ENCODE data around the gene CCNI2. TPM values are rescaled to one million over a fixed set of nuclear protein-coding genes. Genes with fewer than 3 reads are reported as not detected.

CCNI2 gene
- total and polyA plus RNA-seq, 2 donors (not counting 3 experiments of a cell fraction or from before 2014, with no cell fraction given): 0.25 to 0.53 TPM

- Histone ChIP-seq H3K79me2 (ENCODE audit: control insufficient read depth, insufficient read depth, low read length) (no peaks in the 10 kb centered on the region), H3K27me3 (ENCODE audit: control insufficient read depth in 2 of 2, insufficient read depth in 2 of 2, low read length in 2 of 2) (no peaks in the 10 kb centered on the region), H4K20me1 (replicated peaks; ENCODE audit: control insufficient read depth, extremely low read depth, insufficient read depth, low read length) (no peaks in the 10 kb centered on the region), H3K9ac (replicated peaks; ENCODE audit: extremely low read depth, insufficient read depth, low read length) (no peak overlapping the region), H3K9me3 (replicated peaks; ENCODE audit: control insufficient read depth, insufficient read depth, low read length) (no peaks in the 10 kb centered on the region), H3K4me3 (replicated peaks in 1 of 3; ENCODE audit: insufficient read depth in 1 of 3, low read depth in 1 of 3, low read length in 3 of 3) (no peak overlapping the region), H2AFZ (ENCODE audit: low read depth, low read length) (no peak overlapping the region), H3K4me1 (ENCODE audit: control insufficient read depth, extremely low read depth, insufficient read depth, low read length) (no peaks in the 10 kb centered on the region), H3K36me3 (ENCODE audit: control insufficient read depth in 2 of 2, extremely low read depth in 1 of 2, insufficient read depth in 2 of 2, low read length in 2 of 2) (no peaks in the 10 kb centered on the region), H3K4me2 (ENCODE audit: insufficient read depth, low read length) (no peak overlapping the region), H3K9me1 (replicated peaks; ENCODE audit: control insufficient read depth, extremely low read depth, insufficient read depth, low read length) (no peaks in the 10 kb centered on the region), H3K27ac (ENCODE audit: insufficient read depth, low read depth, low read length) (no peak overlapping the region)
- POLR2A ChIA-PET: no interaction called here
- TF ChIP-seq JUN (IDR thresholded peaks at IDR 0.05; ENCODE audit: borderline replicate concordance, insufficient read depth, insufficient read length, low read depth) (no peak), MAX (IDR thresholded peaks at IDR 0.05; ENCODE audit: insufficient read depth, insufficient read length) (no peak), FOS (IDR thresholded peaks at IDR 0.05; ENCODE audit: borderline replicate concordance, insufficient read depth, low read length) (no peak), MYC (IDR thresholded peaks at IDR 0.05; ENCODE audit: low read depth, low read length) (no peak), POLR2A (IDR thresholded peaks at IDR 0.05; ENCODE audit: low read depth, low read length) (no peak)
- no peak for FAIRE-seq
- DNase-seq (ENCODE audit: low read depth, low spot score): no peak
- CTCF ChIA-PET: interaction anchor here (0.8 to 1.6 kb wide), 5 partner anchors 11 to 192 kb away, joined by 3 to 6 read pairs (median 3); no protein-coding TSS in a partner anchor
- intact Hi-C loops (cut with micrococcal nuclease): no loop called here
- no TSS peak for BruUV-seq (replicated peaks)
- dilution Hi-C loops (cut with MboI; ENCODE audit: extremely low pct_ligation_motif_present, low sequenced_read_pairs): no loop called here
These were observed 28.5 kb upstream of the CCNI2 start for GRCh38 chr5:132718544-132719312.

GRCh38 chr5:132725745-132726144 lies 21.5 kb upstream of the CCNI2 start:
- POLR2A ChIA-PET: no interaction called here
- Histone ChIP-seq H3K9me1 (replicated peaks; ENCODE audit: control insufficient read depth, extremely low read depth, insufficient read depth, low read length) (no peaks in the 10 kb centered on the region), H3K79me2 (ENCODE audit: control insufficient read depth, insufficient read depth, low read length) (no peaks in the 10 kb centered on the region), H3K9ac (replicated peaks; ENCODE audit: extremely low read depth, insufficient read depth, low read length) (no peak overlapping the region), H4K20me1 (replicated peaks; ENCODE audit: control insufficient read depth, extremely low read depth, insufficient read depth, low read length) (no peaks in the 10 kb centered on the region), H3K4me2 (ENCODE audit: insufficient read depth, low read length) (no peak overlapping the region), H3K9me3 (replicated peaks; ENCODE audit: control insufficient read depth, insufficient read depth, low read length) (no peaks in the 10 kb centered on the region), H2AFZ (ENCODE audit: low read depth, low read length) (no peak overlapping the region), H3K4me1 (ENCODE audit: control insufficient read depth, extremely low read depth, insufficient read depth, low read length) (no peaks in the 10 kb centered on the region), H3K4me3 (replicated peaks in 1 of 3; ENCODE audit: insufficient read depth in 1 of 3, low read depth in 1 of 3, low read length in 3 of 3) (no peak overlapping the region), H3K36me3 (ENCODE audit: control insufficient read depth in 2 of 2, extremely low read depth in 1 of 2, insufficient read depth in 2 of 2, low read length in 2 of 2) (no peaks in the 10 kb centered on the region), H3K27ac (ENCODE audit: insufficient read depth, low read depth, low read length) (no peak overlapping the region), H3K27me3 (ENCODE audit: control insufficient read depth in 2 of 2, insufficient read depth in 2 of 2, low read length in 2 of 2) (no peaks in the 10 kb centered on the region)
- no TSS peak for BruUV-seq (replicated peaks)
- no peak for TF ChIP-seq CTCF (IDR thresholded peaks at IDR 0.05; ENCODE audit: extremely low read depth in 1 of 2, insufficient read depth in 1 of 2, low read depth in 1 of 2, low read length in 2 of 2)
- CTCF ChIA-PET: interaction anchor here (2.1 kb wide), 1 partner anchor 10 kb away, joined by 8 read pairs; no protein-coding TSS in a partner anchor
- intact Hi-C loops (cut with micrococcal nuclease): no loop called here
- no peak for FAIRE-seq
- DNase-seq (ENCODE audit: low read depth, low spot score): no peak
- dilution Hi-C loops (cut with MboI; ENCODE audit: extremely low pct_ligation_motif_present, low sequenced_read_pairs): no loop called here
